Uterus (tissue), 4 donors: ENCODE data around the gene RTN1. TPM values are rescaled to one million over a fixed set of nuclear protein-coding genes. Genes with fewer than 3 reads are reported as not detected.

Source experiments
- DNase-seq, 2 donors: peaks; one replicate each; pipeline ENCODE4 v3.0.0-alpha.2; 2019 to 2020
- H3K27ac ChIP-seq, 2 donors: fragments of 200-600 bp; sonication (generic); 1 replicate in 1 of 2; 2 replicates in 1 of 2; pipeline ENCODE4 v1.5.1; 2016 to 2018
- H3K27me3 ChIP-seq, 2 donors: fragments of 200-600 bp; sonication (generic); one replicate each; pipeline ENCODE4 v1.5.1; 2018 to 2019; ENCODE audit warnings: control low read depth in 1 of 2
- H3K36me3 ChIP-seq, 2 donors: fragments of 200-600 bp; sonication (generic); one replicate each; pipeline ENCODE4 v1.5.1; 2019; ENCODE audit warnings: control low read depth in 1 of 2
- H3K4me1 ChIP-seq, 2 donors: fragments of 200-600 bp; sonication (generic); one replicate each; pipeline ENCODE4 v1.5.1; 2018 to 2019; ENCODE audit warnings: control low read depth in 1 of 2
- H3K4me3 ChIP-seq, 2 donors: fragments of 200-600 bp; sonication (generic); 1 replicate in 1 of 2; 2 replicates in 1 of 2; pipeline ENCODE4 v1.5.1; 2018 to 2019; ENCODE audit warnings: mild to moderate bottlenecking in 1 of 2
- H3K9me3 ChIP-seq, 2 donors: fragments of 200-600 bp; sonication (generic); one replicate each; pipeline ENCODE4 v1.5.1; 2019; ENCODE audit warnings: control low read depth in 1 of 2
- POLR2A ChIP-seq, 2 donors: fragments of 450-650 bp; IDR thresholded peaks; one replicate each; pipeline ENCODE4 v1.6.1; 2016; ENCODE audit warnings: antibody characterized with exemption in 2 of 2, mild to moderate bottlenecking in 1 of 2, moderate library complexity in 1 of 2
- intact Hi-C: fragments of 100-400 bp; cut with DNase I; formaldehyde crosslinking; loops from one replicate; pipeline ENCODE4 v1.15.1; 2023; ENCODE audit warnings: low total_unique reads
- total RNA-seq, 4 donors: library from RNA; depleted of rRNA in 3 of 4; stranded (reverse); fragments of >200 nt in 3 of 4; gene quantifications; one replicate each; pipeline versions ENCODE4 v1.1.0 to v1.2.4, GENCODE V29; 2014 to 2023
- TF ChIP-seq, protein P1 (sequence below), 4 experiments: fragments of 200-600 bp in 2 of 4; fragments of 450-650 bp in 2 of 4; sonication (generic) in 2 of 4; IDR thresholded peaks; one replicate each; pipeline ENCODE4 v1.5.1; 2016 to 2019; ENCODE audit warnings: antibody characterized with exemption in 4 of 4, mild to moderate bottlenecking in 2 of 4, moderate library complexity in 1 of 4
- donor health status: DM: yes; HTN: yes; CAD: no.

Gene RTN1
- total RNA-seq, 4 donors from 2014 or later = 0.26 to 14.4 (median 7.5) TPM

GRCh38 chr14:59638885-59639284 lies 231.7 kb downstream of the RTN1 start:
- TF ChIP-seq, protein P1, sequence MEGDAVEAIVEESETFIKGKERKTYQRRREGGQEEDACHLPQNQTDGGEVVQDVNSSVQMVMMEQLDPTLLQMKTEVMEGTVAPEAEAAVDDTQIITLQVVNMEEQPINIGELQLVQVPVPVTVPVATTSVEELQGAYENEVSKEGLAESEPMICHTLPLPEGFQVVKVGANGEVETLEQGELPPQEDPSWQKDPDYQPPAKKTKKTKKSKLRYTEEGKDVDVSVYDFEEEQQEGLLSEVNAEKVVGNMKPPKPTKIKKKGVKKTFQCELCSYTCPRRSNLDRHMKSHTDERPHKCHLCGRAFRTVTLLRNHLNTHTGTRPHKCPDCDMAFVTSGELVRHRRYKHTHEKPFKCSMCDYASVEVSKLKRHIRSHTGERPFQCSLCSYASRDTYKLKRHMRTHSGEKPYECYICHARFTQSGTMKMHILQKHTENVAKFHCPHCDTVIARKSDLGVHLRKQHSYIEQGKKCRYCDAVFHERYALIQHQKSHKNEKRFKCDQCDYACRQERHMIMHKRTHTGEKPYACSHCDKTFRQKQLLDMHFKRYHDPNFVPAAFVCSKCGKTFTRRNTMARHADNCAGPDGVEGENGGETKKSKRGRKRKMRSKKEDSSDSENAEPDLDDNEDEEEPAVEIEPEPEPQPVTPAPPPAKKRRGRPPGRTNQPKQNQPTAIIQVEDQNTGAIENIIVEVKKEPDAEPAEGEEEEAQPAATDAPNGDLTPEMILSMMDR (IDR thresholded peaks at IDR 0.05) = no peak
- no peak for TF ChIP-seq POLR2A (IDR thresholded peaks at IDR 0.05)
- Histone ChIP-seq H3K27me3 (no peaks in the 10 kb centered on the region), H3K4me1 (no peaks in the 10 kb centered on the region), H3K4me3 (no peak overlapping the region), H3K27ac (no peak overlapping the region), H3K36me3 (no peaks in the 10 kb centered on the region), H3K9me3 (no peaks in the 10 kb centered on the region)
- intact Hi-C loops = no loop called here
- DNase-seq = no peak

DNA sequence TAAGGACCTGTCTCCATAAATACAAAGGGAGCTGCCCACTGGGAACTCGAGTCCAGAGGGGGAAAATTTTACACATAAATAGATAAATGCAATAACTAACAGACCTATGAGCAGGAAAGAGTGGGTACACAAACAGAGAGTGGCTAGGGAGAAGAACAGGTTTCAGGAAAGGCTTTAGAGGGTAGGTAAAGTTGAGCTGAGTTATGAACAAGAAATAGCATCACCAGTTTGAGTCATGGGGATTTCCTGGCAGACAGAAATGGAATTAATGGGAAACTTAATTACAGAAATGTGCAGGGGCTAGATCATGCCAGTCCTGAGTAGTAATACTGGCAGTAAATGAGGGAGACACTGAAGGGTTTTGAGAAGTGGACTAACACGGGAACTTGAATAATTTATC lies 236.0 kb downstream of the RTN1 start:
- Histone ChIP-seq H3K4me3 (no peak overlapping the region), H3K9me3 (no peaks in the 10 kb centered on the region), H3K4me1 (no peaks in the 10 kb centered on the region), H3K27ac (no peak overlapping the region), H3K27me3 (peaks cover 0 to 8% of the 10 kb centered on the region in 2 donors), H3K36me3 (no peaks in the 10 kb centered on the region)
- TF ChIP-seq, protein P1 (IDR thresholded peaks at IDR 0.05) = no peak
- no peak for TF ChIP-seq POLR2A (IDR thresholded peaks at IDR 0.05)
- DNase-seq = no peak
- intact Hi-C loops = no loop called here

DNA sequence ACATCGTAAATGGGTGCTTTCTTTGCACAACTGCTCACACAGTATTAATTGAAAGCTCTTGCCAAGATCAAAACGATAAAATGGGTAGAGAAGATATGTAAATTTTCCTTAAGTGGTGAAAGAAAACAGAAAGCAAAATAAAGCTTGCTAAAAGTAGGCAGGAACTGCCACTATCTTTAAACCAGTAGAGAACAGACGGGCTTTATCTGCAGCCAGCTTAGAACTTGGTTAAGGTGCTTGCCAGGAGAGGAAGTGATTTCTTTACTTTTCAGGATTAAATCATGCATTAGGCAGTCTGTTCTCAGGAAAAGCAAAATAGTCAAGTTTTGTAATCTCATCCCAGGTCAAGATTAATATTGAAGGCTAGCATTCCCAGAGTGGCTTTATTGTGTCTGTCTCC lies 237.1 kb downstream of the RTN1 start:
- Histone ChIP-seq H3K27ac (no peak overlapping the region), H3K36me3 (no peaks in the 10 kb centered on the region), H3K9me3 (no peaks in the 10 kb centered on the region), H3K4me3 (no peak overlapping the region), H3K4me1 (no peaks in the 10 kb centered on the region), H3K27me3 (peaks cover 0 to 8% of the 10 kb centered on the region in 2 donors)
- TF ChIP-seq POLR2A (IDR thresholded peaks at IDR 0.05) = no peak
- TF ChIP-seq, protein P1 (IDR thresholded peaks at IDR 0.05) = no peak
- DNase-seq = no peak
- intact Hi-C loops = no loop called here

DNA sequence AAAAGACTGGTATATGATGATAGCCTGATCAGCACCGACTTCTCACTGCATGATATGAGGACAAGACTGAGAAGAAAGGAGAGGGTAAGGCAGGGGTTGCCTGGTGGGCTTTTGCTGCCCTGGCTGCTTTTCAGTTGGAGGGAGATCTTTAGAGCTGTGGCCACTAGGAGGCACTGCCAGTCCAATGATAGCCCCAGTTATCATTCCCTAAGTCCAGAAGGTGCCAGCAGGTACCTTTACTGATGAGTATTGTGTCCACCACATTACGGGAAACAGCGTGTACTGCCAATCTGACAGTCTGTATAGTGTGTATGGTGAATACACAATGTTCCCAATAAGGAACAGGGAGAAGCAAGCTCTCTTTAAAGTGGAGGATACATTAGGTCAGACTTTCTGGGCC lies 238.2 kb downstream of the RTN1 start:
- TF ChIP-seq, protein P1 (IDR thresholded peaks at IDR 0.05) = peak in 1 of 4 experiments; percentile 14
- no peak for TF ChIP-seq POLR2A (IDR thresholded peaks at IDR 0.05)
- Histone ChIP-seq H3K36me3 (no peaks in the 10 kb centered on the region), H3K4me1 (no peaks in the 10 kb centered on the region), H3K4me3 (no peak overlapping the region), H3K27ac (no peak overlapping the region), H3K9me3 (no peaks in the 10 kb centered on the region), H3K27me3 (peaks cover 0 to 8% of the 10 kb centered on the region in 2 donors)
- DNase-seq = no peak
- intact Hi-C loops = no loop called here

DNA sequence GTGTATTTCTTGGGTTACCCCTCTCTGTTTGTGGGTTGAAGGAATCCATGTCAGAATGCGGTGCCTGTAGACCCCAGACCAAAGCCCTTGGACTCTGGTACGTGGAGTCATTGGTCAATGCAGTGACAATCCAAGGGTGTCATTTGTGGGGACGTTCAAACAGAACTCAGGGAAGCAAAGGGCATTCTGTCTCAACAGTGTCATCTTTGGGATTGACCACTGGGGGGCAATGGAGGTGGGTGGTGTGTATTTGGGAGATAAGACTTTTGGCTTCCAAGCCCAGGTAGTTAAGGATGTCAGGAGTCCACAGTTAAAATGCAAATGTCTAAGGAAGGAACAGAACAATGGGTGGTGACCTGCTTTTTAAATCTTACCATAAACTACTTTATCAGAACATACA lies 239.3 kb downstream of the RTN1 start:
- no peaks in the 10 kb centered on the region for H3K4me1 ChIP-seq
- DNase-seq = no peak
- peaks cover 0 to 8% of the 10 kb centered on the region in 2 donors for H3K27me3 ChIP-seq
- H3K4me3 ChIP-seq = no peak overlapping the region
- no peaks in the 10 kb centered on the region for H3K36me3 ChIP-seq
- TF ChIP-seq POLR2A (IDR thresholded peaks at IDR 0.05) = no peak
- TF ChIP-seq, protein P1 (IDR thresholded peaks at IDR 0.05) = no peak
- intact Hi-C loops = no loop called here
- no peaks in the 10 kb centered on the region for H3K9me3 ChIP-seq
- no peak overlapping the region for H3K27ac ChIP-seq
